GM12865 (cell line): ENCODE results near the gene CSK.

ENCODE experiments used
- DNase-seq: peaks from one replicate; pipeline ENCODE4 v3.0.0; 2010; ENCODE audit warnings: low read depth
- H3K4me3 ChIP-seq: 2 replicates; pipeline ENCODE4 v1.5.1; 2011; ENCODE audit warnings: mild to moderate bottlenecking, low read depth, low read length, control low read depth
- CTCF ChIP-seq: IDR thresholded peaks from 2 replicates; pipeline ENCODE4 v1.5.1; 2011; ENCODE audit warnings: low read length, control low read depth, low read depth, inconsistent platforms; ENCODE audit not compliant: insufficient read depth; ENCODE audit errors: missing control alignments

Gene CSK

GRCh38 chr15:74790080-74790916 is 8.4 kb downstream of the CSK start:
- peak; percentile 92 for DNase-seq
- peak overlapping the region; percentile 98 for H3K4me3 ChIP-seq
- TF ChIP-seq CTCF: no peak

GRCh38 chr15:74791007-74791406 is 9.1 kb downstream of the CSK start:
- peak overlapping the region; percentile 98 for H3K4me3 ChIP-seq
- no peak for TF ChIP-seq CTCF
- no peak for DNase-seq

- peak; percentile 44 for DNase-seq
- TF ChIP-seq CTCF: no peak
- H3K4me3 ChIP-seq: peak overlapping the region; percentile 98
Measured at GRCh38 chr15:74791667-74792066, 9.8 kb downstream of the CSK start.

- no peak for TF ChIP-seq CTCF
- peak overlapping the region; percentile 98 for H3K4me3 ChIP-seq
- DNase-seq: no peak
Measured at GRCh38 chr15:74792227-74793016, 10.5 kb downstream of the CSK start.

GRCh38 chr15:74793135-74794028 is 11.5 kb downstream of the CSK start:
- H3K4me3 ChIP-seq: no peak overlapping the region; the same call in 1 of the 2 replicates
- DNase-seq: peak; percentile 73
- TF ChIP-seq CTCF: peak; percentile 60

GRCh38 chr15:74794248-74794969 is 12.5 kb downstream of the CSK start:
- no peak overlapping the region for H3K4me3 ChIP-seq
- DNase-seq: no peak
- TF ChIP-seq CTCF: no peak
